ENCODE measurements around the gene PIGN. TPM values are rescaled to one million over a fixed set of nuclear protein-coding genes. Genes with fewer than 3 reads are reported as not detected.

The PIGN gene
- total and polyA plus RNA-seq, 2 donors (not counting 3 experiments of a cell fraction or from before 2014, with no cell fraction given), result 13.7 to 26.1 TPM

DNA sequence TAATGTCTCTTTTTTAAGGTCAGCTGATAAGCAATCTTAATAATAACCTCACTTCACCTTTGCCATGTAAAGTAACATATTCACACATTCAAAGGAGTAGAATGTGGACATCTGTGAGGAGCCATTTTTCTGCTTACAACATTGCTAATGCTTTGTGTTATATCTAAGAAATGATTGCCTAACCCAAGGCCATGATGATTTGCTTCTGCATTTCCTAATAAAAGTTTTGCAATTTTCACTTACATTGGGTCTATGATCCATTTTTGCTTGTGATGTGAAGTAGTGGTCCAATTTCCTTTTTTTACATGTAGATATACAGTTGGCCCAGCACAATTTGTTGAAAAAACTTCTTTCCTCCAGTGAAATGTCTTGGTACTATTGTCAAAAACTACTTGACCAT is 22.2 kb upstream of the PIGN start:
- Histone ChIP-seq H3K36me3 (ENCODE audit: control insufficient read depth in 2 of 2, extremely low read depth in 1 of 2, insufficient read depth in 2 of 2, low read length in 2 of 2) (peaks cover 0 to 2% of the 10 kb centered on the region in 2 experiments), H4K20me1 (replicated peaks; ENCODE audit: control insufficient read depth, extremely low read depth, insufficient read depth, low read length) (no peaks in the 10 kb centered on the region), H3K4me1 (ENCODE audit: control insufficient read depth, extremely low read depth, insufficient read depth, low read length) (no peaks in the 10 kb centered on the region), H3K9me3 (replicated peaks; ENCODE audit: control insufficient read depth, insufficient read depth, low read length) (no peaks in the 10 kb centered on the region), H3K9ac (replicated peaks; ENCODE audit: extremely low read depth, insufficient read depth, low read length) (no peak overlapping the region), H3K27me3 (ENCODE audit: control insufficient read depth in 2 of 2, insufficient read depth in 2 of 2, low read length in 2 of 2) (no peaks in the 10 kb centered on the region), H3K4me3 (replicated peaks in 1 of 3; ENCODE audit: insufficient read depth in 1 of 3, low read depth in 1 of 3, low read length in 3 of 3) (no peak overlapping the region), H3K4me2 (ENCODE audit: insufficient read depth, low read length) (no peak overlapping the region), H3K9me1 (replicated peaks; ENCODE audit: control insufficient read depth, extremely low read depth, insufficient read depth, low read length) (peaks cover 3% of the 10 kb centered on the region), H3K79me2 (ENCODE audit: control insufficient read depth, insufficient read depth, low read length) (peaks cover 49% of the 10 kb centered on the region), H3K27ac (ENCODE audit: insufficient read depth, low read depth, low read length) (no peak overlapping the region), H2AFZ (ENCODE audit: low read depth, low read length) (no peak overlapping the region)
- DNase-seq (ENCODE audit: low read depth, low spot score) (no peak), FAIRE-seq (no peak)
- dilution Hi-C loops (cut with MboI; ENCODE audit: extremely low pct_ligation_motif_present, low sequenced_read_pairs), result no loop called here
- intact Hi-C loops (cut with micrococcal nuclease), result no loop called here
- CTCF ChIA-PET, result no interaction called here
- no peak for TF ChIP-seq FOS (IDR thresholded peaks at IDR 0.05; ENCODE audit: borderline replicate concordance, insufficient read depth, low read length)
- no peak for TF ChIP-seq MYC (IDR thresholded peaks at IDR 0.05; ENCODE audit: low read depth, low read length)
- TF ChIP-seq, protein P1, sequence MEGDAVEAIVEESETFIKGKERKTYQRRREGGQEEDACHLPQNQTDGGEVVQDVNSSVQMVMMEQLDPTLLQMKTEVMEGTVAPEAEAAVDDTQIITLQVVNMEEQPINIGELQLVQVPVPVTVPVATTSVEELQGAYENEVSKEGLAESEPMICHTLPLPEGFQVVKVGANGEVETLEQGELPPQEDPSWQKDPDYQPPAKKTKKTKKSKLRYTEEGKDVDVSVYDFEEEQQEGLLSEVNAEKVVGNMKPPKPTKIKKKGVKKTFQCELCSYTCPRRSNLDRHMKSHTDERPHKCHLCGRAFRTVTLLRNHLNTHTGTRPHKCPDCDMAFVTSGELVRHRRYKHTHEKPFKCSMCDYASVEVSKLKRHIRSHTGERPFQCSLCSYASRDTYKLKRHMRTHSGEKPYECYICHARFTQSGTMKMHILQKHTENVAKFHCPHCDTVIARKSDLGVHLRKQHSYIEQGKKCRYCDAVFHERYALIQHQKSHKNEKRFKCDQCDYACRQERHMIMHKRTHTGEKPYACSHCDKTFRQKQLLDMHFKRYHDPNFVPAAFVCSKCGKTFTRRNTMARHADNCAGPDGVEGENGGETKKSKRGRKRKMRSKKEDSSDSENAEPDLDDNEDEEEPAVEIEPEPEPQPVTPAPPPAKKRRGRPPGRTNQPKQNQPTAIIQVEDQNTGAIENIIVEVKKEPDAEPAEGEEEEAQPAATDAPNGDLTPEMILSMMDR (IDR thresholded peaks at IDR 0.05; ENCODE audit: extremely low read depth in 1 of 2, insufficient read depth in 1 of 2, low read depth in 1 of 2, low read length in 2 of 2), result no peak
- no peak for TF ChIP-seq JUN (IDR thresholded peaks at IDR 0.05; ENCODE audit: borderline replicate concordance, insufficient read depth, insufficient read length, low read depth)
- TF ChIP-seq GATA2 (IDR thresholded peaks at IDR 0.05; ENCODE audit: insufficient read depth, insufficient read length, low read depth, low read length), result no peak
- no peak for TF ChIP-seq MAX (IDR thresholded peaks at IDR 0.05; ENCODE audit: insufficient read depth, insufficient read length)
- no peak for TF ChIP-seq POLR2AphosphoS5 (IDR thresholded peaks at IDR 0.05; ENCODE audit: insufficient read depth, low read depth, low read length)
- POLR2A ChIA-PET, result no interaction called here
- no TSS peak for BruUV-seq (replicated peaks)

Measured in endothelial cell of umbilical vein (primary cell).